ENCODE data around the gene ZBTB17. TPM values are rescaled to one million over a fixed set of nuclear protein-coding genes. Genes with fewer than 3 reads are reported as not detected.

Gene ZBTB17
- total RNA-seq, 1 donor from 2014 or later: 155 TPM

GRCh38 chr1:15951341-15952153 is 24.4 kb downstream of the ZBTB17 start:
- peaks cover 57 to 66% of the 10 kb centered on the region in 2 donors for H3K4me1 ChIP-seq
- H3K4me3 ChIP-seq: peak overlapping the region in 1 of 2 donors; percentile 7
- no peaks in the 10 kb centered on the region for H3K9me3 ChIP-seq
- H3K27me3 ChIP-seq: no peaks in the 10 kb centered on the region
- peak overlapping the region; percentile 96 to 98 for H3K27ac ChIP-seq
- no peak for DNase-seq (ENCODE audit: low spot score in 2 of 2)
- TF ChIP-seq CTCF (IDR thresholded peaks at IDR 0.05): no peak
- peaks cover 10 to 17% of the 10 kb centered on the region in 2 donors for H3K36me3 ChIP-seq
- intact Hi-C loops (cut with DNase I): loop anchor here (2.0 to 5.0 kb wide), 2 partner anchors 25 to 64 kb away; partner anchors contain the start of gene ZBTB17

- no peak for TF ChIP-seq CTCF (IDR thresholded peaks at IDR 0.05)
- DNase-seq (ENCODE audit: low spot score in 2 of 2): peak; percentile 67 to 93
- intact Hi-C loops (cut with DNase I): loop anchor here (2.0 to 5.0 kb wide), 2 partner anchors 26 to 64 kb away; partner anchors contain the start of gene ZBTB17
- no peaks in the 10 kb centered on the region for H3K9me3 ChIP-seq
- no peaks in the 10 kb centered on the region for H3K27me3 ChIP-seq
- H3K27ac ChIP-seq: peak overlapping the region; percentile 96 to 98
- peaks cover 55 to 66% of the 10 kb centered on the region in 2 donors for H3K4me1 ChIP-seq
- H3K36me3 ChIP-seq: peaks cover 13 to 24% of the 10 kb centered on the region in 2 donors
- peak overlapping the region in 1 of 2 donors; percentile 14 for H3K4me3 ChIP-seq
Observed at GRCh38 chr1:15950763-15951295, 25.1 kb downstream of the ZBTB17 start.

DNA sequence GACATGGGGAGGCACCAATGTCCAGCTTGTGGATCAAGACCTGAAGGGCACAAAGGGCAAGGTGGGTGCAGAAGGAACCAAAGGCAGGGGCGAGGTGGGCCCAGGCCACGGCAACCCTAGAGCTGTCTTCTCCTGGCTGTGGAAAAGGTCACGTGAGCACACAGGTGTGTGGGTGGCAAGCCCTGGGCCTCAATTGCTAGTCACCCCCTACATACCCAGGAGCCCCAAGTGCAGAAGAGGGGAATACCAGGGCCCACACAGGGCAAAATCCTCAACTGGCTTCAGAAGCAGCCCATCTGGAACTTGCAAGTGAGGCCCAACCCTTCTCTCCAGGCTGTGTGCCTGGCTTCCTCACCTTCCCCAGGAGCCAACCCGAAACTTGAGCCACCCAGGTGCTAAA is 25.6 kb downstream of the ZBTB17 start:
- peak overlapping the region; percentile 3 to 43 for H3K4me3 ChIP-seq
- intact Hi-C loops (cut with DNase I): loop anchor here (2.0 to 5.0 kb wide), 2 partner anchors 26 to 63 kb away; partner anchors contain the start of gene ZBTB17
- H3K4me1 ChIP-seq: peaks cover 55 to 66% of the 10 kb centered on the region in 2 donors

DNA sequence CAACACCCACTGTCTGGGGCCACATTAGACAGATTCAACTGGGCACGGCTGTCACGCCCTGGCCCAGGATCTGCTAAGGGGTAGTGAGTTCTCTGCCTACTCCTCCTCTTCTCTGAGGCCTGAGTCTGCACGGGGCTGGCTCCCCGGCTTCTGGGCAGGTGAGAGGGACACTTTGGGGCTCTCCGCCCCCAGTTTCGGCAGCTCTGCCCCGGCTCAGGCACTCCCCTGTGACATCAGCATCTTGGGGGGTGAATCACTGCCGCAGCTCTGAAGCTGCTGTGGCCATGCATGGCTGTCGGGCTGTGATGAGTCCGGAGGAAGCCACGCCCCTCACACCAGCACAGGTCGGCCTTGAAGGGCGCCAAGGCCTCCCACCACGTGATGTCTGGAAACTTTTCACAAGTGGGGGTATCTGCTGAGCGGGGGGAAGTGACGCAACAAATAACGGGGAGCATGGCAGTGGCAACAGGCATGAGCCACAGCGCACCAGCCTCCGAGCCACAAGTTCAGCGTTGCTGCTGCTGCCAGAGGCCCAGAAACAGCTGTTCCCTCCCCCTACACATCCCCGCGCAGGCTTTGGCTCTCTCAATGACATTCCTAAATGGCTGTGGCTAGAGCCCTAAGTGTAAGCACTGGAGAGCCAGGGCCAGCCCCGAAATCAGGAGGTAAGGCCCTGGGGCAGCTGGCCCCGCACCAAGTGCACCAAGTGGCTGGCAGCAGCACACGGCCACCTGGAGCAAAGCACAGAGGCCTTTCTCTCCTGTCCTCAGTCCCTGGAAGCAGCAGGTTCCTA is 26.3 kb downstream of the ZBTB17 start:
- Histone ChIP-seq H3K4me3 (peak overlapping the region; percentile 12 to 51), H3K27ac (peak overlapping the region; percentile 96 to 98), H3K27me3 (no peaks in the 10 kb centered on the region), H3K36me3 (peaks cover 24 to 36% of the 10 kb centered on the region in 2 donors), H3K4me1 (peaks cover 55 to 66% of the 10 kb centered on the region in 2 donors), H3K9me3 (no peaks in the 10 kb centered on the region)
- TF ChIP-seq CTCF (IDR thresholded peaks at IDR 0.05): no peak
- intact Hi-C loops (cut with DNase I): loop anchor here (1.0 to 5.0 kb wide), 5 partner anchors 27 to 162 kb away; partner anchors contain the start of gene ZBTB17
- peak; percentile 97 to 99 for DNase-seq (ENCODE audit: low spot score in 2 of 2)

More for the DNA sequence above, 25.6 kb downstream of the ZBTB17 start:
- Histone ChIP-seq H3K36me3 (peaks cover 19 to 29% of the 10 kb centered on the region in 2 donors), H3K9me3 (no peaks in the 10 kb centered on the region), H3K27me3 (no peaks in the 10 kb centered on the region), H3K27ac (peak overlapping the region; percentile 96 to 98)
- TF ChIP-seq CTCF (IDR thresholded peaks at IDR 0.05): no peak
- no peak for DNase-seq (ENCODE audit: low spot score in 2 of 2)
